A673 (cell line): ENCODE measurements around the gene RNF217.

Experiments used
- EZH2 ChIP-seq: fragments of 200-600 bp; sonication (generic); IDR thresholded peaks from 2 replicates; pipeline ENCODE4 v1.6.1; 2017; ENCODE audit warnings: borderline replicate concordance, low read depth, mild to moderate bottlenecking, mixed read lengths, antibody characterized with exemption, low read length; ENCODE audit not compliant: poor library complexity, severe bottlenecking
- TF ChIP-seq, protein P1 (sequence below): fragments of 300-800, 200-600 bp; sonication (generic); conservative IDR thresholded peaks from 2 replicates; pipeline ENCODE4 v1.5.1; 2017; ENCODE audit warnings: low read depth, mild to moderate bottlenecking, antibody characterized with exemption, low read length, moderate library complexity, mixed read lengths

GRCh38 chr6:124990988-124991387, 28.8 kb downstream of the RNF217 start:
- TF ChIP-seq, protein P1, sequence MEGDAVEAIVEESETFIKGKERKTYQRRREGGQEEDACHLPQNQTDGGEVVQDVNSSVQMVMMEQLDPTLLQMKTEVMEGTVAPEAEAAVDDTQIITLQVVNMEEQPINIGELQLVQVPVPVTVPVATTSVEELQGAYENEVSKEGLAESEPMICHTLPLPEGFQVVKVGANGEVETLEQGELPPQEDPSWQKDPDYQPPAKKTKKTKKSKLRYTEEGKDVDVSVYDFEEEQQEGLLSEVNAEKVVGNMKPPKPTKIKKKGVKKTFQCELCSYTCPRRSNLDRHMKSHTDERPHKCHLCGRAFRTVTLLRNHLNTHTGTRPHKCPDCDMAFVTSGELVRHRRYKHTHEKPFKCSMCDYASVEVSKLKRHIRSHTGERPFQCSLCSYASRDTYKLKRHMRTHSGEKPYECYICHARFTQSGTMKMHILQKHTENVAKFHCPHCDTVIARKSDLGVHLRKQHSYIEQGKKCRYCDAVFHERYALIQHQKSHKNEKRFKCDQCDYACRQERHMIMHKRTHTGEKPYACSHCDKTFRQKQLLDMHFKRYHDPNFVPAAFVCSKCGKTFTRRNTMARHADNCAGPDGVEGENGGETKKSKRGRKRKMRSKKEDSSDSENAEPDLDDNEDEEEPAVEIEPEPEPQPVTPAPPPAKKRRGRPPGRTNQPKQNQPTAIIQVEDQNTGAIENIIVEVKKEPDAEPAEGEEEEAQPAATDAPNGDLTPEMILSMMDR: no peak
- no peak for TF ChIP-seq EZH2
